Erythroblast (primary cell): ENCODE data around the gene MLXIPL.

Experiments used
- GATA1 ChIP-seq: IDR thresholded peaks from 2 replicates; pipeline ENCODE4 v1.6.1; 2011; ENCODE audit warnings: low read depth, mild to moderate bottlenecking, control low read depth, low read length, moderate library complexity
- POLR2A ChIP-seq: IDR thresholded peaks from 2 replicates; pipeline ENCODE4 v1.6.1; 2011; ENCODE audit warnings: mild to moderate bottlenecking, low read length

DNA sequence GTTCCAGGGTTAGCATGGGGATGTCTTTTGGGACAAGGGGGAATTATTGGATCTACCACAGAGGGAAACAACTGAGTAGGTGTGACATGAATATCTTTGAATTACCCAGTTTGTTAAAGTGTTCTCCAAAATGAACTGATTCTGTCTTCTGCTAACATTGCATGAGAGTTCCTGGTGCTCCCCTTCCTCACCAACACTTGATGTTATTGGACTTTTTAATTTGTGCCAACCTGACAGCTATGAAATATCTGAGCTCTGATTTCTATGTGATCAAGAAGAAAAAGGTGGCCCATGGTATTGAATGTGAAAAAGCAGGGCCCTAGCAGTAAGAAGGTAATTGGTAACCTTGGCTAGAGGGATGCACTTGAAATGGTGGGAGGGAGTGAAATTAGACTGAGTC is 38.7 kb upstream of the MLXIPL start:
- TF ChIP-seq POLR2A, result no peak
- TF ChIP-seq GATA1, result no peak
